ENCODE results near the gene MAML2.

Gene MAML2

GRCh38 chr11:96082002-96082899 lies 260.7 kb downstream of the MAML2 start:
- H3K4me3 ChIP-seq (ENCODE audit: low read length), result no peak overlapping the region
- TF ChIP-seq CTCF (IDR thresholded peaks at IDR 0.05; ENCODE audit: insufficient read depth, low read depth, low read length, missing control alignments), result no peak
- DNase-seq (ENCODE audit: low read depth), result no peak

GRCh38 chr11:96081561-96081960 lies 261.4 kb downstream of the MAML2 start:
- H3K4me3 ChIP-seq (ENCODE audit: low read length), result no peak overlapping the region
- no peak for DNase-seq (ENCODE audit: low read depth)
- TF ChIP-seq CTCF (IDR thresholded peaks at IDR 0.05; ENCODE audit: insufficient read depth, low read depth, low read length, missing control alignments), result no peak

GRCh38 chr11:96079691-96080090 lies 263.3 kb downstream of the MAML2 start:
- no peak overlapping the region for H3K4me3 ChIP-seq (ENCODE audit: low read length)
- no peak for TF ChIP-seq CTCF (IDR thresholded peaks at IDR 0.05; ENCODE audit: insufficient read depth, low read depth, low read length, missing control alignments)
- DNase-seq (ENCODE audit: low read depth), result no peak

- TF ChIP-seq CTCF (IDR thresholded peaks at IDR 0.05; ENCODE audit: insufficient read depth, low read depth, low read length, missing control alignments), result no peak
- H3K4me3 ChIP-seq (ENCODE audit: low read length), result no peak overlapping the region
- no peak for DNase-seq (ENCODE audit: low read depth)
Observed at GRCh38 chr11:96075532-96075959, 267.4 kb downstream of the MAML2 start.

- TF ChIP-seq CTCF (IDR thresholded peaks at IDR 0.05; ENCODE audit: insufficient read depth, low read depth, low read length, missing control alignments), result no peak
- H3K4me3 ChIP-seq (ENCODE audit: low read length), result no peak overlapping the region
- DNase-seq (ENCODE audit: low read depth), result no peak
Observed at GRCh38 chr11:96074551-96075310, 268.3 kb downstream of the MAML2 start.

- TF ChIP-seq CTCF (IDR thresholded peaks at IDR 0.05; ENCODE audit: insufficient read depth, low read depth, low read length, missing control alignments), result no peak
Observed at GRCh38 chr11:96073536-96073935, 269.5 kb downstream of the MAML2 start.

More at GRCh38 chr11:96073536-96073935, 269.5 kb downstream of the MAML2 start:
- no peak overlapping the region for H3K4me3 ChIP-seq (ENCODE audit: low read length)
- no peak for DNase-seq (ENCODE audit: low read depth)
